NCI-H2196 (cell line): ENCODE data around the gene RILPL2.
"Not testable (repeated sequence)": the region's sequence is repeated elsewhere in the genome, so short reads cannot be mapped to it uniquely, and the experiment has no call there.

ENCODE experiments used
- DNase-seq: peaks from one replicate; lab custom pipeline; 2025; ENCODE audit not compliant: unreplicated experiment; lab: John Stamatoyannopoulos, UW

RILPL2 gene

GRCh38 chr12:123450636-123451035 is 14.2 kb upstream of the RILPL2 start:
- no peak for DNase-seq

- no peak for DNase-seq
Measured at GRCh38 chr12:123449856-123450255, 13.4 kb upstream of the RILPL2 start.

GRCh38 chr12:123449249-123449733 is 12.8 kb upstream of the RILPL2 start:
- no peak for DNase-seq

- DNase-seq: no peak
Measured at GRCh38 chr12:123446333-123446713, 9.8 kb upstream of the RILPL2 start.

GRCh38 chr12:123445388-123446332 is 9.2 kb upstream of the RILPL2 start:
- DNase-seq: no peak

GRCh38 chr12:123444092-123445026 is 7.9 kb upstream of the RILPL2 start:
- DNase-seq: no peak

GRCh38 chr12:123442774-123443173 is 6.3 kb upstream of the RILPL2 start:
- no peak for DNase-seq

- no peak for DNase-seq
Measured at GRCh38 chr12:123441523-123442164, 5.2 kb upstream of the RILPL2 start.

GRCh38 chr12:123435636-123436016 is 858 bp downstream of the RILPL2 start:
- DNase-seq: no peak

GRCh38 chr12:123433615-123434014 is 2.9 kb downstream of the RILPL2 start:
- DNase-seq: no peak

- DNase-seq: not testable (repeated sequence)
Measured at GRCh38 chr12:123431951-123432817, 4.3 kb downstream of the RILPL2 start.

- DNase-seq: not testable (repeated sequence)
Measured at GRCh38 chr12:123429101-123429500, 7.4 kb downstream of the RILPL2 start.

- DNase-seq: no peak
Measured at GRCh38 chr12:123428591-123428990, 7.9 kb downstream of the RILPL2 start.

GRCh38 chr12:123427036-123427769 is 9.3 kb downstream of the RILPL2 start:
- DNase-seq: no peak

GRCh38 chr12:123421314-123421713 is 15.2 kb downstream of the RILPL2 start:
- no peak for DNase-seq

GRCh38 chr12:123410041-123410412 is 26.5 kb downstream of the RILPL2 start:
- DNase-seq: no peak

- DNase-seq: not testable (repeated sequence)
Measured at GRCh38 chr12:123409284-123410040, 27.0 kb downstream of the RILPL2 start.

- not testable (repeated sequence) for DNase-seq
Measured at GRCh38 chr12:123408619-123409018, 27.9 kb downstream of the RILPL2 start.

GRCh38 chr12:123407934-123408333 is 28.6 kb downstream of the RILPL2 start:
- not testable (repeated sequence) for DNase-seq
